ENCODE data around the gene NR1I3.

Gene NR1I3

GRCh38 chr1:161196521-161197451 lies 41.2 kb downstream of the NR1I3 start:
- no peaks in the 10 kb centered on the region for H3K27me3 Mint-ChIP-seq
- H3K9me3 Mint-ChIP-seq, result no peaks in the 10 kb centered on the region
- H3K4me1 Mint-ChIP-seq, result peaks cover 60% of the 10 kb centered on the region
- no peaks in the 10 kb centered on the region for H3K36me3 Mint-ChIP-seq
- no peak overlapping the region for H3K4me3 Mint-ChIP-seq
- H3K27ac Mint-ChIP-seq, result no peak overlapping the region

GRCh38 chr1:161196111-161196510 lies 41.9 kb downstream of the NR1I3 start:
- no peak overlapping the region for H3K4me3 Mint-ChIP-seq
- H3K36me3 Mint-ChIP-seq, result no peaks in the 10 kb centered on the region
- peaks cover 53% of the 10 kb centered on the region for H3K4me1 Mint-ChIP-seq
- H3K9me3 Mint-ChIP-seq, result no peaks in the 10 kb centered on the region
- no peak overlapping the region for H3K27ac Mint-ChIP-seq
- H3K27me3 Mint-ChIP-seq, result no peaks in the 10 kb centered on the region

GRCh38 chr1:161195171-161195570 lies 42.8 kb downstream of the NR1I3 start:
- peaks cover 44% of the 10 kb centered on the region for H3K4me1 Mint-ChIP-seq
- H3K4me3 Mint-ChIP-seq, result no peak overlapping the region
- no peaks in the 10 kb centered on the region for H3K27me3 Mint-ChIP-seq
- no peaks in the 10 kb centered on the region for H3K36me3 Mint-ChIP-seq
- no peaks in the 10 kb centered on the region for H3K9me3 Mint-ChIP-seq
- H3K27ac Mint-ChIP-seq, result no peak overlapping the region

GRCh38 chr1:161193561-161194235 lies 44.3 kb downstream of the NR1I3 start:
- no peaks in the 10 kb centered on the region for H3K27me3 Mint-ChIP-seq
- no peaks in the 10 kb centered on the region for H3K36me3 Mint-ChIP-seq
- H3K27ac Mint-ChIP-seq, result no peak overlapping the region
- H3K4me1 Mint-ChIP-seq, result peaks cover 40% of the 10 kb centered on the region
- H3K4me3 Mint-ChIP-seq, result no peak overlapping the region
- H3K9me3 Mint-ChIP-seq, result no peaks in the 10 kb centered on the region

- Mint-ChIP-seq H3K4me1 (peaks cover 46% of the 10 kb centered on the region), H3K36me3 (no peaks in the 10 kb centered on the region), H3K27me3 (no peaks in the 10 kb centered on the region), H3K4me3 (peak overlapping the region; percentile 34), H3K27ac (peak overlapping the region; percentile 86), H3K9me3 (no peaks in the 10 kb centered on the region)
Measured at GRCh38 chr1:161192476-161193465, 45.2 kb downstream of the NR1I3 start.

GRCh38 chr1:161191971-161192370 lies 46.0 kb downstream of the NR1I3 start:
- Mint-ChIP-seq H3K36me3 (no peaks in the 10 kb centered on the region), H3K4me1 (peaks cover 54% of the 10 kb centered on the region), H3K4me3 (no peak overlapping the region), H3K27me3 (no peaks in the 10 kb centered on the region), H3K27ac (no peak overlapping the region), H3K9me3 (no peaks in the 10 kb centered on the region)

GRCh38 chr1:161190962-161191521 lies 47.0 kb downstream of the NR1I3 start:
- H3K4me3 Mint-ChIP-seq, result no peak overlapping the region
- H3K27ac Mint-ChIP-seq, result no peak overlapping the region
- H3K9me3 Mint-ChIP-seq, result no peaks in the 10 kb centered on the region
- H3K27me3 Mint-ChIP-seq, result no peaks in the 10 kb centered on the region
- peaks cover 61% of the 10 kb centered on the region for H3K4me1 Mint-ChIP-seq
- H3K36me3 Mint-ChIP-seq, result no peaks in the 10 kb centered on the region

GRCh38 chr1:161189036-161189435 lies 49.0 kb downstream of the NR1I3 start:
- H3K4me1 Mint-ChIP-seq, result peaks cover 63% of the 10 kb centered on the region
- H3K4me3 Mint-ChIP-seq, result no peak overlapping the region
- no peaks in the 10 kb centered on the region for H3K27me3 Mint-ChIP-seq
- no peaks in the 10 kb centered on the region for H3K36me3 Mint-ChIP-seq
- H3K9me3 Mint-ChIP-seq, result no peaks in the 10 kb centered on the region
- H3K27ac Mint-ChIP-seq, result peak overlapping the region; percentile 83

- Mint-ChIP-seq H3K4me3 (peak overlapping the region; percentile 17), H3K36me3 (no peaks in the 10 kb centered on the region), H3K4me1 (peaks cover 68% of the 10 kb centered on the region), H3K27ac (peak overlapping the region; percentile 91), H3K9me3 (no peaks in the 10 kb centered on the region), H3K27me3 (no peaks in the 10 kb centered on the region)
Measured at GRCh38 chr1:161188381-161188780, 49.6 kb downstream of the NR1I3 start.

- Mint-ChIP-seq H3K27me3 (no peaks in the 10 kb centered on the region), H3K27ac (peak overlapping the region; percentile 95), H3K9me3 (no peaks in the 10 kb centered on the region), H3K4me1 (peaks cover 69% of the 10 kb centered on the region), H3K36me3 (no peaks in the 10 kb centered on the region), H3K4me3 (no peak overlapping the region)
Measured at GRCh38 chr1:161187311-161187710, 50.7 kb downstream of the NR1I3 start.

- Mint-ChIP-seq H3K27me3 (no peaks in the 10 kb centered on the region), H3K27ac (peak overlapping the region; percentile 95), H3K4me1 (peaks cover 72% of the 10 kb centered on the region), H3K4me3 (peak overlapping the region; percentile 80), H3K36me3 (no peaks in the 10 kb centered on the region), H3K9me3 (no peaks in the 10 kb centered on the region)
Measured at GRCh38 chr1:161185732-161186311, 52.2 kb downstream of the NR1I3 start.

GRCh38 chr1:161185282-161185682 lies 52.7 kb downstream of the NR1I3 start:
- H3K27ac Mint-ChIP-seq, result peak overlapping the region; percentile 95
- peak overlapping the region; percentile 80 for H3K4me3 Mint-ChIP-seq
- no peaks in the 10 kb centered on the region for H3K36me3 Mint-ChIP-seq
- no peaks in the 10 kb centered on the region for H3K9me3 Mint-ChIP-seq
- H3K4me1 Mint-ChIP-seq, result peaks cover 77% of the 10 kb centered on the region
- H3K27me3 Mint-ChIP-seq, result no peaks in the 10 kb centered on the region

- H3K36me3 Mint-ChIP-seq, result peaks cover under 1% of the 10 kb centered on the region
- peak overlapping the region; percentile 33 for H3K4me3 Mint-ChIP-seq
- peaks cover 78% of the 10 kb centered on the region for H3K4me1 Mint-ChIP-seq
- no peaks in the 10 kb centered on the region for H3K27me3 Mint-ChIP-seq
- H3K9me3 Mint-ChIP-seq, result no peaks in the 10 kb centered on the region
- peak overlapping the region; percentile 94 for H3K27ac Mint-ChIP-seq
Measured at GRCh38 chr1:161182214-161182613, 55.8 kb downstream of the NR1I3 start.

GRCh38 chr1:161180639-161181038 lies 57.4 kb downstream of the NR1I3 start:
- no peaks in the 10 kb centered on the region for H3K27me3 Mint-ChIP-seq
- H3K4me1 Mint-ChIP-seq, result peaks cover 74% of the 10 kb centered on the region
- peaks cover 1% of the 10 kb centered on the region for H3K36me3 Mint-ChIP-seq
- H3K9me3 Mint-ChIP-seq, result no peaks in the 10 kb centered on the region
- peak overlapping the region; percentile 86 for H3K27ac Mint-ChIP-seq
- peak overlapping the region; percentile 8 for H3K4me3 Mint-ChIP-seq

- Mint-ChIP-seq H3K4me1 (peaks cover 76% of the 10 kb centered on the region), H3K36me3 (peaks cover 3% of the 10 kb centered on the region), H3K9me3 (no peaks in the 10 kb centered on the region), H3K27ac (peak overlapping the region; percentile 30), H3K4me3 (no peak overlapping the region), H3K27me3 (no peaks in the 10 kb centered on the region)
Measured at GRCh38 chr1:161179698-161180097, 58.3 kb downstream of the NR1I3 start.
